GM19397 (cell line): ENCODE results near the gene CXADR.
"Not testable (repeated sequence)": the region's sequence is repeated elsewhere in the genome, so short reads cannot be mapped to it uniquely, and the experiment has no call there.

Source experiments
- ATAC-seq: cut with Tn5 transposase; IDR thresholded peaks from one replicate; pipeline ENCODE4 v1.9.1; 2021; ENCODE audit warnings: mild to moderate bottlenecking, moderate library complexity; ENCODE audit not compliant: unreplicated experiment

Gene CXADR

DNA sequence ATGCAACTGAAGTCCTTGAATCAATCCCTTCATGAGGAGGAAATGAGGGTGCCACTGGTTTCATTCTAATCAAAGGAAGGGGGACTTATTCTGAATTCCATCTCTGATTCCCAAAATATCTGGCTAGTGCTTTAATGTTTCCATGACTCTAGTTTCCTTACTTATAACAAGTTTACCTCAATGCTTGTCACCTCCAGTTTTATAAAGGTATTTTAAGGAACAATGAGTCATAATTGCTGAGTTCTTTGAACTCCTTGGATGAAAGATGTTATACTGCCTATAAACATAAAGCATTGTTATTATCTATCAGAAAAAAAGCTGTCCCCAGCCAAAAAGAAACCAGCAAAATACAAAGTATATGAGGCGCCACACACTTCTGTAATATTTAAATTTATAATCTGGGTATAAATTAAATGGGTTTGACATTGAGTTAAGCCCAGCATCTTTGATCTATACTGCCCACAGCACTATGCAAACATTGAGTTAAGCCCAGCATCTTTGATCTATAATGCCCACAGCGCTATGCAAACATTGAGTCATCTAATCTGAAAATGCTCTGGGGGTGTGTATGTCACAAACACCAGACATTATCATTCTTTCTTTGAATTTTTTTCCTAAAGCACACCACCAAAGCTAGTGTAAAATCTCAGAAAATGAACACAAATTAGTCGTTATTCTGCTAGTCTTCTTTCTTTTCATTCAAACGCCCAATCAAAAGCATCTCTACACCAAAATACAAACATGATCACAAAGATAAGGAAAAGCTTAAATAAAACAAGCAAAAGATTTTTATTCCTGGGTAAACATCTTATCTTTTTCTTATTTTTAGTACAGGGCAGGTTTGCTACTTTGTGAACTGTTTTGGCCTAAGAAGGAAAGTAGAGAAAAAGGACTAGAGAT, 11.5 kb upstream of the CXADR start:
- ATAC-seq = no peak

DNA sequence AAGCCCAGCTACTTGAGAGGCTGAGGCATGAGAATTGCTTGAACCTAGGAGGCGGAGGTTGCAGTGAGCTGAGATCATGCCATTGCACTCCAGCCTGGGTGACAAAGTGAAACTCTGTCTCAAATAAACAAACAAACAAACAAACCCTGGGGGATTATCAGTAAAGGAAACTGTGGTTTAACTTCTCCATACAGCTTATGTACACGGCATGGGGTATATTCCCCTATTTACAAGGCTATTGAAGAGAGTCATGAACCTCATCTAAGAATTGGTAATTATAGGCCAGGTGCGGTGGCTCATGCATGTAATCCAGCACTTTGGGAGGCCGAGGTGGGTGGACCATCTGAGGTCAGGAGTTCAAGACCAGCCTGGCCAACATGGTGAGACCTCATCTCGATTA, 9.9 kb upstream of the CXADR start:
- ATAC-seq = not testable (repeated sequence)

DNA sequence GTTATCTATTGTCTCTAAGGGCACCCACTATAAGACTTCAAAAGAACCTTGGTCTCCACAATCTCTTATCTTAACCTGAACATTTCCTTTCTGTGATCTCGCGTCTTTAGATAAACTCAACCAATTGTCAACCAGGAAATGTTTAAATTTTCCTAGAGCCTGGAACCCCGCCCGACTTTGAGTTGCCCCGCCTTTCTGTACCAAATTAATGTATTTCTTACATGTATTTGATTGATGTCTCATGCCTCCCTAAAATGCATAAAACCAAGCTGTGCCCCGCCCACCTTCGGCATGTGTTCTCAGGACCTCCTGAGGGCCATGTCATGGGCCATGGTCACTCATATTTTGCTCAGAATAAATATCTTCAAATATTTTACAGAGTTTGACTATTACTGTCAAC, 5.9 kb upstream of the CXADR start:
- no peak for ATAC-seq

DNA sequence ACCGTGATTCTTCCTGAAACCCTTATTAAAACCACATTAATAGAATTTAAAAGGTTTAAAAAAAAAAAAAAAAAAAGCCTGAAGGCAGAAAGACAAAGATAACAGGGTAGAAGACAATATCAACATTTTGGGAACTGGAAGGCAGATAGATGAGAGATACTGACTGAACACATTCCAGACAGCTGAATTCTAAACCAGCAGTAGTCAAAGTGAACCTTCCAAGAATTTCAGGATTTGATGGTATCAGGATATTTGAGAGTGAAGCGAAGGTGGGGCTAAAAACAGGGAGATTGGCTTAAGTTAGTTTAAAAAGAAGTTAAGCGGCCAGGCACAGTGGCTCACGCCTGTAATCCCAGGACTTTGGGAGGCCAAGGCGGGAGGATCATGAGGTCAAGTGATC, 5.3 kb upstream of the CXADR start:
- no peak for ATAC-seq

DNA sequence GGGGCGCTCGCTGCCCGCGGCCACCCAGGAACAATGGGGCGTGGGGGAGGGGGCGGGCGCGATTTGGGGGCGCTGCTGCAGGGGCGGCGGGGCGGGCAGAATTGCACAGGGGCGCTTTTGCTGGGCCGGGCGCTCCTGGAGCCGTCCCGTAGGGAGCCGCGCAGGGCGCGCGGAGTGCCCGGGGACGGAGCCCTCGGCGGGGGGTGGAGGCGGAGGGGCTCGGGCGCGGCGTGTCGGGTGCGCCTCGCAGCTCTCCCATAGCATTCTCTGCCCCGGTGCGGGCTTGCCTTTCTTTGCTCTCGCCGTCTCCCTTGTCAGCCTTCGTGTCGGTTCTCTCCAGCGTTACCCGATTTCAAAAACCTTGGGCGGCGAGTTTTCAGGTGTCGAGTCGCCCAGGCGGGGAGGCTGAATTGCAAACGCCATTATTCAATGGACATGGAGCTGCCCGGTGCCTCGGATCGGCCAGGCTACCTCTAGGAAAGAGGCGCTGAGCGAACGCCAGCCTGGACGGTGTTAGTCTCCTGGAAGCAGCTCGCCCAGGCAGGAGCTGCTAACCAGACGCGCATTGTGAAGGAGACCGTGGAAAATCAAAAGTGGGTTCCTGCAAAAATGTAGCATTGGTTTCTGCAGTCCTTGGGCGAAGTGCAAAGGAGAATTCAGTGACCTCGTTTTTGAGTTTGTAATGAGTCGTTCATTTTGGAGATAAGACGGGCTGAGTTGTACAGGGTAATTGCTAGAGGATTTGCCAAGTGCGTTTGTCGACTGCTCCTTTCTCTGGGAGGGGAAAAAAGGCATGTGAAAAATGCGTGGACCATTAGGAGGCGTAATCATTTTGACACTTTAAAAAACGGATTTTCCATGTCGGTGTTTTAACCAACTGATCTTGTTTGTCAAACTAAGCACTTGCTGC, 626 bp downstream of the CXADR start:
- ATAC-seq = peak; percentile 28

DNA sequence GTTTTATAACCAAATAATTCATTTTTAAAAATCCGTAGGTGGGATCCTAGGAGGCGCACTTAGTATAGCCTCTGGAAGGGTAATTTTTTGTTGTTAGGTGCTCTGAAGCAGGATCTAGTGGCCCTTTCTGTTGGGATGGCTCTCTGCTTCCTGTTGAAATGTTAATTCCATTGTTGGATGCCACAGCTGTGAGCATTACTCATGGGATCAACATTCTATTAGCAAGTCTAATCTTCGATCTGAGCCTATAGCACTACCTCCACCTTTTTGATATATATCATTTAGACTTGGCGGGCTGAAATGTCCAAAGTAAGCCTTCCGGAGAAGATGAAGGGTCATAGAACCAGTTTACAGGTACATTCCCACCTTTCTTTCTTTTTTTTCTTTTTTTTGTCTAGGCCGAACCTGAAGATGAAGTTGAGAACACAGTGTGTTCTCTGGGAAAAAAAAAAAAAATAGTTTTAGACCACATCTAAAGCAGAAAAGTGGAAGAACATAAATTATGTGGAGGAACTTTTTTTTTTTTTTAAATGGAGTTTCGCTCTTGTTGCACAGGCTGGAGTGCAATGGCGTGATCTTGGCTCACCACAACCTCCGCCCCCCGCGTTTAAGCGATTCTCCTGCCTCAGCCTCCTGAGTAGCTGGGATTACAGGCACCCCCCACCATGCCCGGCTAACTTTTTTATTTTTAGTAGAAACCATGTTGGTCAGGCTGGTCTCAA, 1.4 kb downstream of the CXADR start:
- ATAC-seq = no peak

DNA sequence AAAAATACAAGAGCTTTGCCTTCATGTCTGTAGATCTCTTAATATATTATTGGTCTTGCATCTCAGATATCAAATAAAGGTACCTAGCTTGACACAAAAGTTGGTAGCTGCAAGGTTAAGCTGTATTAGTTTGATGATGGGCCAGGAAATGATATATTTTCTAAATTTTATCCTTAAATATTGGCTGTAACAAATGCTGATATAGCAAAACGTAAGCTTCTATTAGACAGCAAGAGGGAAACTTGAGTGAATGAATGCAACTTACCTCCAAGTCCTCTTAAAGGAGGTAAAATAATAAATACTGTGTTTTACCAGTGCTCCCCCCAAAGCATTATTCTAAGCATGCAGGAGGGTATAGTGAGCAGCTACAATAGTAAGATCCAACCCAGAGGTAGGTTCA, 4.2 kb downstream of the CXADR start:
- ATAC-seq = not testable (repeated sequence)

DNA sequence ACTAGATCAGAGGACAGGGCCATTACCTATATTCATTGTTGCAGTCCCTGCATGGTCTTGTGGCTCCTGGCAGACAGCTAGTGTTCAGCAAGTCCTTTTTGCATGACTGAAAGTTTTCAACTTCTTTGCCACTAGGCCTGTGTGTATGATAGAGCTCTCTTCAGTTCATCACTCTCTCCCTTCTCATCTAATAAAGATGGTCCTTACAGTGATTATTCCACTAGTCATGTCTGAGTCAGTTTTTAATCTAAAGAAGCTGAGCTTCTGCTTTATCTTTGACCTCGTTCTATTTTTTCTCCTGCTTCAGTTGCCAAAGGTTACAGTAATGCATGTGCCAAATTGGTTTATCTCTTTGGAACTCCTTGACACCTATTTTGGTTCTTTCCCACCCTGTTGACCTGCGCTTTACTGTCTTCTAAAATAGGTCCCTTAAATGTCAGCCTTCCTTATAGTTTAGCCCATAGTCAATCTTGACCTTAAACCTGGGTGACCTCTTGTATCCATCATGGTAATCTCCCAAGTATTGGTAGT, 6.4 kb downstream of the CXADR start:
- ATAC-seq = no peak

DNA sequence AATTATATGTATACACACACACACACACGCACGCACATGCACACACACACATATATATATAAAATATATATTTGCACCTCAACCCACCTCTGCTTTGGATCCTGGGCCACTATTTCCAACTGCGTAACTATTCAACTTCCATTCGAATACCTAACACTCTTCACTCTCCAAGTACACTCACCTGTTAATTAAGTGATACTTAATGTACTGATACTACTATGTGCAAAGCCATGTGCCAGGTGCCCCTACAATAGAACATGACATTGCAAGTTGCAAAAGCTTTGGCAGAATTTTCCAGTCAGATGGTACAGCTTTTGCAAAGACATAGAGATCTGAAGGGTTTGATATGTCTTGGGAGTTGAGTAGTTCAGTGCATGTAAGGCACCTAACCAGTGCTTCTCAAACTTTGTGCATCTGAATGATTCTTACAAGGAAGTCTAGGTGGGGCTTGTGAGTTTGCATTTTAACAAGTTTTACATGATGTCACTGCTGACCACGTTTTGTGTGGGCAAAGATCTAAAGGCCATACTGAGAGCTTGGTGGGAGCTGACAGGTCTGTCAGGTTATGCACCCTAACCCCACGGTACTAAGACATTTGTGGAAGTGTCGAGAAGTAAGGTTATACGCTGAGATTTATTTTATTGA, 7.2 kb downstream of the CXADR start:
- ATAC-seq = no peak

DNA sequence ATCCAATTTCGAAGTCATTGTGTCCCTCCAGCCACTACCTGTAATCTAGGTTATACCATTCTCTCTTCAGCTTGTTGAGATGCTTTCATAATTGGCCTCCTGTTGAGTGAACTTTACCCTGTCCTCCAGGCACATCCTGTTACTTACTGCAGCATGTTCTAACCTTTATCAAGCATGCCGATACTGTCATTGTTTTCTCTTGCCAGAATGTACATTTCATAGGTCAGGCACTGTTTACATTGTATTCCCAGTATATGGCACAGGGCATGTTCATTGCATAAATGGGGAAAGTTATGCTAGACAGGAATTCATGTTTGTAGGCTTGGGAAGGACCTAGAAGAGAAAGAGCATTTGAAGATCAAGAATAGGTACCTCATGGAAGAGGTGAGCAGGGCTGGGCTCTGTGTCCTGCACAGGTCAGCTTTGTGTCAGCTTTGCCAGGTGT, 10.2 kb downstream of the CXADR start:
- no peak for ATAC-seq

DNA sequence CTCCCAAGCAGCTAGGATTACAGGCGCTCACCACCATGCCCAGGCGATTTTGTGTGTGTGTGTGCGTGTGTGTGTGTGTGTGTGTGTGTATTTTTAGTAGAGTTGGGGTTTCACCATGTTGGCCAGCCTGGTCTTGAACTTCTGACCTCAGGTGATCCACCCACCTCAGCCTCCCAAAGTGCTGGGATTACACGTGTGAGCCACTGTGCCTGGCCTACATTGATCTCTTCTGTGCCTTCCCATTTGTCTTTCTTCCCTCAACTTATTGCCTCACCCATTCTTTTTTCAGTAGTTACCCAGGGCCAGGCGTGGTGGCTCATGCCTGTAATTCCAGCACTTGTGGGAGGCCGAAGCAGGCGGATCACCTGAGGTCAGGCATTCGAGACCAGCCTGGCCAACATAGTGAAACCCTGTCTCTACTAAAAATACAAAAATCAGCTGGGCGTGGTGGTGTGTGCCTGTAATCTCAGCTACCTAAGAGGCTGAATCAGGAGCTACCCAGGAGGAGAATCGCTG, 11.2 kb downstream of the CXADR start:
- ATAC-seq = not testable (repeated sequence)

DNA sequence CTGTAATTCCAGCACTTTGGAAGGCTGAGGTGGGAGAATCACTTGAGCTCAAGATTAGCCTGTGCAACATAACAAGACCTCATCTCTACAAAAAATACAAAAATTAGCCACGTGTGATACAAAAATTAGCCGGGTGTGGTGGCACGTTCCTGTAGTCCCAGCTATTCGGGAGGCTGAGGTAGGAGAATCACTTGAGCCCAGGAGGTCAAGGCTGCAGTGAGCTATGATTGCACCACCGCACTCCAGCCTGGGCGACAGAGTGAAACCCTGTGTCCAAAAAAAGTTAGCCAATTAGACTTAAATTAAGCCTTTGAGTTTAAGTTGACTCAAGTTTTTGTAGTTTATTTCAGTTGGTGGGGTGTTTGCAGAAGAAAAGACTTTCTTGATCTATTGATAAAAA, 11.8 kb downstream of the CXADR start:
- ATAC-seq = no peak

DNA sequence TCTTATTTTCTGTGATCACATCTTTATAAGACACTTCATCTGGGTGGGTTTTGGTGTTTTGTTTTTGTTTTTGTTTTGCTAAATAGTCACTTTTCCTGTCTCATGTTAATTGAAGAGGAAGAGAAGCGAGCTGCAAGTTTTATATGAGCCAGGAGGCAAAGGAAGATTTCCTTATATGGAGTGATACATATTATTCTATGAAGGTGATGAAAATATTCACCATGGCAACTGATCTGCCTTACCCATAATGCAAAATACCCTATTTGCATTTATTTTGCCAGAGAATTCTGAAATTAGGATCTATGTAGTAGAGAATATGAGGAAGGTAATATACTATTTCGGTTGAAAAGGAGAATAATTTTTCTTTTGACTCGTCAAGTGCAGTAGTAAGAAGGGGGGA, 13.9 kb downstream of the CXADR start:
- ATAC-seq = no peak

DNA sequence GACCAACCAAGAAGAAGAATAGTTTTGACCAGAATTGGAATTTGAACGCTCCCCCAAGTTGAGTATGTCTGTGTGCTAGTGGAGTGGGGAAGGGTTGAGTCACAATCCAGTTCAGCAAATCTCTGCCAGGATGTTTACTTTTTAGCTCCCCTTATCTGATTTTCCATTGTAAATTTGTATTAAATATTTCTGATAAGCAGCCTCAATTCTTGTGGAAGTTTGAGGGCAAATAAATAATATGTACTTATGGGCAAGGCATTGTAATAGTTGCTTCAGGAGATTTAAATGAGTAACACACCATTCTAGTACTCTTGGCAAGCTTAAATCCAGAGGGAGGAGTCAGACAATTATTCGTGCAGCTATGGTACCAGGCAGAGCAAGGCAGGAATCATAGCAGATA, 14.4 kb downstream of the CXADR start:
- no peak for ATAC-seq

DNA sequence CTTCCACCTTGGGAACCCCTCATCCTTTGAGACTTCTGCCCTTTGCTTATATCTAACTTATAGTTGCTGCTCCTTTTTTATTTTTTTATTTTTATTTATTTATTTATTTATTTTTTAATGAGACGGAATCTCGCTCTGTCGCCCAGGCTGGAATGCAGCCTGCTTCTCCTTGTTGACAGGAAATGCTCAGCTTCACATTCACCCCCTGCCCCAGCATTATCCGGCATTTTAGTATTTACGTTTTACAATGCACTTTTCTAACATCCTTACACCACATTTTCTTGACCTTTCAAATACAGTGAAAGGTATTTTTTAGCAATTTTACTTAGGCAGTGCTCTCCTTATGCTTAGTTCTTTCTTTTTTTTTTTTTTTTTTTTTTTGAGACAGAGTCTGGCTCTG, 14.9 kb downstream of the CXADR start:
- no peak for ATAC-seq

DNA sequence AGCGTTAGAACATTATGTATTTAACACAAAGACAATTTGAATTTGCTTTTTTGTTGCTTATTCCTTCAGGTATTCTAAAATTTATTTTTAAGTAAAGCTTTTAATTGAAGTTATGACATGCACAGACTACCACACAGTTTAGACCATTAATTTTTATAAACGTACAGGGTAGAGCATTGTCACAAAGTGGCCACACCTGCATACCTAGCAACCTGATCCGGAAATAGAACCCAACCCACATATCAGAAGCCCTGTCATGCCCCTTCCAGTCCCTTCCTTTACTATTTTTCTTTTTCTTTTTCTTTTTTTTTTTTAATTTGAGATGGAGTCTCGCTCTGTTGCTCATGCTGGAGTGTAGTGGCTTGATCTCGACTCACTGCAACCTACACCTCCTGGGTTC, 16.8 kb downstream of the CXADR start:
- no peak for ATAC-seq

DNA sequence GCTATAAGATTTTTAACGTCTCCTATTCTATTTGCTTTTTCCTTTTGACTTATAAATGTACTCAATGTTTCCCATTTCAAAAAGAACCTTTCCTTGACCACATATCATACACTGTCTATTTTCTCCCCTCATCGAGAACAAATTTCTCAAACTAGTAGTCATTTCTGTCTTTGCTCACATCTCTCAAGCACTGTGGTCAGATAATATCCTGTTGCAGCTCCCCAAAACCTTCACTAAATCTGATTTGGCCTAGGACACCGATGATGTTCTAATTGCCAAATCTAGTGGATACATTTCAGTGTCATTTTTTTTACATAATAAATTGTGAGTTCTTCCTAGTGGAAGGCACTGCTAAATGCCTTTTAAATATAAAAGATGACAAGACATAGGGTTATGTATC, 19.4 kb downstream of the CXADR start:
- ATAC-seq = no peak

DNA sequence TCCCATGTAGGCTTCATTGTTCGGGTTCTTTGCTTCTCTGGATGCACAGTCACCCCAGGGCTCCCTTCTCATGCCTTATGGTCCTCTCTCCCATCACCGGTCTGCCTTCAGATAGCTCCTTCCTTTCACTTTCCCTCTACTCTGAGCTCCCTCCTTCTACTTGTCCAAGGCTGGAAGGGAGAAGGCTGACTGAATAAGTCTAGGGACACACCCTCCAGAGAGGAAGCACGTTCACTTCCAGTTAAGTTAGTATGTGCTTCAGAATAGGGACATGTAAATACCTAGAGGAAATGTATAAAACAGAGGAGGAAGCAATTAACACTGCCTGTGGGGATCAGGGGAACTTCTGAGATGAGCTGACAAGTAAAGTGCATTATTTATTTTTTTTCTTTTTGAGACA, 23.5 kb downstream of the CXADR start:
- no peak for ATAC-seq

DNA sequence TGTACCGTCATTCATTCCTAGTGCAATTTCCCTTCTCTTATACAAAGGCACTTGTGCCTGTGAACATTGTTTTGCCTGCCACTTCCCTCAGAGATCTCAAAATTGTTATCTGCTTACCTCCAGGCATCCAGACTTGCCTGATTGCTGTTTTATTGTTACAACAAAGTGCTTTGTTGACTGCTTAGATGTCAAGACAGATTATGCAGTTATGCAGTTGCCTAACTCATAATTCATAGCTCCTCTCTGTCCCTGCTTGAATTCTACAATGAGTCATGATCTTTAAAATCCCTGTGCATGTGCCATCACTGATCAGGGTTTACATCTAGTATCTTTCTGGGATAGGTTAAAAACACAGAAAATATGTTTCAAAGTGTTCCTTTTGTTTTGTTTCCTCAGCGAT, 24.5 kb downstream of the CXADR start:
- no peak for ATAC-seq

DNA sequence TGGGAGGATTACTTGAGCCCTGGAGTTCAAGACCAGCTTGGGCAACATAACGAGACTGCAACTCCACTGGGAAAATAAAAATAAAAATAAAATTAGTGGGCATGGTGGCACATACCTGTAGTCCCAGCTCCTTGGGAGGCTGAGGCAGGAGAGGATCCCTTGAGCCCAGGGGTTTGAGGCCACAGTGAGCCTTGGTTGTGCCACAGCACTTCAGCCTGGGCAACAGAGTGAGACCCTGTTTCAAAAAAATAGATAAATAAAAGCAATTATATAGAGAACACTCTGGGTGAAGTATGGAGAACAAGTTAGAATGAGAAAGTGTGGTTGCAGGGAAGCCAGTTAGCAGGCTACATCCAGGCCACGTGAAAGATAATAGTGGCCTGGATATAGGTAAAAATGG, 25.7 kb downstream of the CXADR start:
- no peak for ATAC-seq
